Endometrial microvascular endothelial cells (primary cell): ENCODE results near the gene FAM181B. TPM values are rescaled to one million over a fixed set of nuclear protein-coding genes. Genes with fewer than 3 reads are reported as not detected.

Experiments used
- in situ Hi-C: cut with HindIII; loops from 2 replicates; pipeline ENCODE4 v1.10.0; 2017; ENCODE audit warnings: low sequenced_read_pairs, low pct_unique_long_range_greater_than_20kb; ENCODE audit errors: inconsistent ontology term
- total RNA-seq: library from RNA; depleted of rRNA; stranded (reverse); fragments of >200 nt; gene quantifications from one replicate; pipeline ENCODE4 v1.2.3, GENCODE V29; 2015; ENCODE audit errors: inconsistent ontology term

Gene FAM181B
- total RNA-seq, 1 donor from 2014 or later = not detected

DNA sequence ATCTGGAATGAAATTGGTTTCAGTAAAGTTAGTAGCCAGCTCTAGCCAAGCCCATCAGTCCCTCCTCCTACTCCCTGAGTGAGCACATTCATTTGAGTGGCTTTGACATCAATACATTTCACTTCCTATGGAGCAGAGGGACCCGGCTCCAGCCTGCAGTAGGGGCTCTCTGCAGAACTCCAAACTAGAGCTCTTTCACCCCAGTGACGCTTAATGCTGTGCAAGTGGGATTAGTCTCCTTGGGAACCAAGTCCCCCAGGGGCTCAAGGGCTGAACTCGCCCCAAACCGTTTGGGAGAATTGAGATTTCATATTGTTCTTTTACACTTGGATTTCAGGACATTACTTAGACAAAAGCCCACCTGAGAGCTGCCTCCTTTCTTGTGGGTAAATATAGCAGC is 4.4 kb upstream of the FAM181B start:
- in situ Hi-C loops = no loop called here

DNA sequence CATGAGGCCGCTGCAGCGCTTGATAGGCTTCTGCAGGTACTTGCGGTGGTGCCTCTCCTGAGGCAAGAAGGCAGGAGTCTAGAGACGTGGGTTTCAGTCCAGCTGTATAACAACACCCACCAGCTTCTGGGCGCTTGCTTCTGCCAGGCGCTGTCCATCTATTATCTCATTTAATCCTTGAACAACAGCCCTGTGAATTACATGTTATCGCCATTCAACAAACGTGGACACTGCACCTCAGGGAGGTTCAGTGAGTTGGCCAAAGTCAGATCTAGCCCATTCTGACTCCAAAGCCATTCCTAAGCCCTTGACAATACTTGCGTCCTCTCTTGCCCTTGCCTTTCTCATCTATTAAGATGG is 436 bp upstream of the FAM181B start:
- in situ Hi-C loops = no loop called here

DNA sequence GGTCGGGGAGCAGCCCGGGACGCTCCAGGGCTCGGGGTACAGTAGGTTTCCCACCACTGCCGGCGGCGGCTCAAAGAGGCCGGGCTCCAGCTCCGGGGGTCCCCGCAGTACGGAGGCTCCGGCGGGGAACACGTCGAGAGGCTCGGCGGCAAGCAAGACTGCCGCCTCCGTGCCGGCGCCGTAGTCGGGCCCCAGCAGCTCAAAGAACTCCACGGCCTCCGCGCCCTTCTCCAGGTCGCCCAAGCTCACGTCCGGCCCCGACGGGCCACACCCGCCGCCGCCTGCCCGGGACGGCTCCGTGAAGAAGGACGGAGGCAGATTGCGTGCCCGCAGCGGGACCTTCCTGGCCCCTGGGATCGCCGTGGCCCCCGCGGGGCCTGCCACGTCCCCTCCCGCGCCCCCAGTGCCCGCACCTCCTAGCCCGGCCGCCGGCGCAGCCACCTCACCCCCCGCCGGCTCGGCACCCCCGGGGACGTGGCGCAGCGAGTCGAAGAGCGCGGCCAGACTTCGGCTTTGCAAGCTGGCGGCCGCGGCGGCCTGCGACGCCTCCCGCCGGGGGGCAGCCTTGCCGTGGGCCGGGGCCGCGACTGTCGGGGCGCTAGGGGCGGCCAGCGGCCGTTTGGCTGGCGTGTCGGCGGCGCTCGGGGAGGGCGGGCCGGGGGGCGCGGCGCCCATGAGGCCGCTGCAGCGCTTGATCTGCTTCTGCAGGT is 775 bp downstream of the FAM181B start:
- in situ Hi-C loops = no loop called here

GRCh38 chr11:82732348-82732733 is 1.3 kb downstream of the FAM181B start:
- in situ Hi-C loops = no loop called here

DNA sequence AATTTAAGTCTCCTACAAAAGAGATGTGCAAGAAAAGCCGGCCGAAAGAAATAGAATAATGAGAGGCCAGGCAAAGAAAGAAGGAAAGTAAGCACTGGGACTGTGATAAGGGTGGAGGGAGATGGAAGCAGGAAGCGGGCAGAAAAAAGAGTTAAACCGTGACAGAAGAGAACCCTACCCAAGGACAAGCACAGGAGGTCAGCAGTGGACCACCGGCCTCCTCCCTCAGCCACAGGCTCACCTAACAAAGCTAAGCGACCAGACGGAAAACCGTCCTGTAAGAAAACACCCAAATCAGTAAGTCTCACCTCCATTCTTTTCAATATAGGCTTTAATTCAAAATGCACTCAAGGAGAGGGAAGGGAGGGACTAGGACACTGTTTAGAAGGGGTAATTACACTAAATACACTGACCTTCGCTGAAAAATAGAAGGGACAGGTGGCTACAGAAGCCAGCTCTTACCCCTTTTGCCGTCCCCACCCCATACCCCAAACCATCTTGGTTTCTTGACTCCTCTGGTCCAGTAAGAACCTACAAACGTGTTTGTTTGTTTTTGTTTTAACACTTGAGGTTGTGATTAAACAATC is 1.9 kb downstream of the FAM181B start:
- in situ Hi-C loops = no loop called here

DNA sequence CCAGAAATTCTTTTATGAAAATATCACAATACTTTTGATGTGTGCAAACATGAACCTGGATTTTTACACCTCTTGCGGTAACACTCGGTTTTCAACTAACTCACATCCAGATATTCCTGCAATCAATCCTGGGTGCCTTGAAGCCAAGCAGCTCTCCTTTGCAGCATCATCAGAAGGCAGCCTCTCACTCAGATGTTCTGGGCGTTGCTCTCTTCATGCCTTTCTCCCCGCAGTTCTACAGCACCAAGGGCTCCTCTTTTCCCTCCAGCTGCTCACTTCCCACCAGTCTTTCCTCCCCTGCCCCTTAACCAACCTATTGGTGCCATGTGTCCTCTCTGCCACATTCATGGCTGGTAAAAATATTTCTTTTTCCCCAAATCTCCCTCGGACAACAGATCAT is 2.9 kb downstream of the FAM181B start:
- in situ Hi-C loops = no loop called here

DNA sequence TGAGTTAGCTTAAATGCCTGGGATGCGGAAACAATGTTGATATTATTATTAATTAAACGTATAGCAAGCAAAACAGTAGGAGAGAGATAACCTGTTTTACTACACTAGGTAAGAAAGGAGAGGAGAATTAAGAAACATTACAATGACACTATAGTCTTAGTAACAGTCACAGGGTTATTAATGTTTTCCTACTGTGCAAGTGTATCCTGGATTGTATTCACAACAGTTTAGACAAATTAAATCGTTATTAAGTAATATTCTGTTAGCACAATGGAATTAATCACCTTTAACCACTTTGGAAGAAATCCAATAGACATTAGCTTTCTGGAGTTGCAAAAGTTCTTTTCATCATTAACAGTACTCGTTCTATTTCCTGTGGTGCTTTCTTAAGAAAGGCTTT is 3.4 kb downstream of the FAM181B start:
- in situ Hi-C loops = no loop called here

DNA sequence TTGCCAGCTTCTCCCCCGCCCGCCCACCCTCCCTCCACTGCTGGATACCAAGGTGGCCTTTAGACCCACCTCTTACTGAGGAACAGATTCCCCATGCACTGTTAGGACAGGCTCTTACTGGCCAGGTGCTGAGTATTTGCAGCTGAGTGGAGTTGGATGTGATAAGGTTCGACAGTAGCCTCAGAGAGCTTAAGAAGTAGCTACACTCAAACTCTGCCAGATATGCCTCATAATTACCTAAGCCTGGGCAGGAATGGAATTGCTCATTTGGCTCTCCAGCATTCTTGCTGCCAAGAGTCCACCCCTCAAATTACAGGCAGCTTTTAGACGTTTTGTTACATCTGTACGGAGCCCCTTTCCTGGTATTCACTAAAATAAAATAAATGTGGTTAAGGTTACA is 9.6 kb downstream of the FAM181B start:
- in situ Hi-C loops = no loop called here

GRCh38 chr11:82722231-82722630 is 11.4 kb downstream of the FAM181B start:
- in situ Hi-C loops = no loop called here

DNA sequence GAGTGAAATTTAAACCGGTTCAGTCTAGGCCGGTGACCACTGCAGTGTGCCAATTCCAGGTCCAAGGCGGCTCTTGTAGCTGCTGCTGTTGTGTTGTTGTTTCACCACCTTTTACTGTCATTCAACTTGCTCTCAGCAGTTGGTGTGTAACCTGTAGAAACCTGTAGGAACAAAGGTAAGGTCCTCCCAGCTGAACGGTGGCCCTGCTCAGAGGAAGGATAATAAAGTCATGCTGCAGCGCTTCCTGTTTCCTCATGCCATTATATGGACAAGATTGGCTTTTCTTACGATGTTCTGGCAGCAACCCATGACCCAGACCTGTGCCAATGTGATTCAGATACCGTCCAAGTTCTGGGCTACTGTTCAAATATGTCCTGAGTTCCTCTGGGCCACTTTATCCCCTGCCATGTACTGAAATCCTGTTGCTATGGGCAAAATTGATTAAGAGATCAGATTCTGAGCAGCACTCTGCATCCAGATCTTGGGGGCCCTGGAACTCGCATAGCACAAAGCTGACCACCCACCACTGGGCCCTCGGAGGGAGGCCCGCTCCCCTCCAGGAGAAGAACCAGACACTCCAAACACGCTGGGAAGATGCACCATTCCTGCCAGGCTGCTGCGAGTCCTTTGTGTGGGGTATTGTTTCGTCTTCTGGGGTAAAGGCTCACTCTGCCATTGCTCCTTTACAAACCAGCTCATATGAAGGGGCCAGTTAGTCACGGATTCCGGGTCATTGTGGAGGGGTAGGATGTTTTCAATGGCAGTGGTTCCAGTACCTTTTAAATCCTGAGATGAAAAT is 13.2 kb downstream of the FAM181B start:
- in situ Hi-C loops = no loop called here

DNA sequence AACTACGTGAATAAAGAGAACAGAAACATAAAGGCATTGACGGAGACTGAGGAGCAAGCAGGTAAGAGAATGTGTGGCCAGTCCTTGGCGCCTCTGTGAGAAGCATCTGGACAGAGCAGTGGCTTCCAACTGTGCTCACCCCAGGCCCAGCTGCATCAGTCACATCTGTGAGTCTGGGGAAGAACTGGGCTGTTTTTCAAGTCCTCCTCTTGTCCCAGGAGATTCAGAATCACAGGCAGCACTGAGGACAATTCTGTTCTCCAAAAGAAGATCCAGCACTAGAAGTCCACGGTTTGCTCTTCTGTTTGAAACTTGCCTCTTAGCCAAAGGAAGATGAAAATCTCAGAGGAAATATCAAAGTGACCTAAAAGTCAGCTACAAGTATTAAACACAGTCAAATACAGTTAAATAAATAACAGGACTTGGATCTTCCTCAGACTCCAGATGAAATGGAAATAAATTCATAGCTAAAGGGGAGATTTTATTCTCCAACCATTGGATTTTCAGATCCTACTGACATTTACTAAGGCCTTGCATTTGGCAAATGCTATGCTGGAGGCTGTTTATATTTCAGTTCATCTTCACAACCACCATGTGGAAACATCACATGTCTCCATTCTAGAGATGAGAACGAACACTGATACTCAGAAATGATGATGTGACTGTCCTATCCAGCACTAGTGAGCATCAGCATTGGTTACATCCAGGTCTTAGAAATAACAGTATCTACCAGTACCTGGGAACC is 14.1 kb downstream of the FAM181B start:
- in situ Hi-C loops = no loop called here

DNA sequence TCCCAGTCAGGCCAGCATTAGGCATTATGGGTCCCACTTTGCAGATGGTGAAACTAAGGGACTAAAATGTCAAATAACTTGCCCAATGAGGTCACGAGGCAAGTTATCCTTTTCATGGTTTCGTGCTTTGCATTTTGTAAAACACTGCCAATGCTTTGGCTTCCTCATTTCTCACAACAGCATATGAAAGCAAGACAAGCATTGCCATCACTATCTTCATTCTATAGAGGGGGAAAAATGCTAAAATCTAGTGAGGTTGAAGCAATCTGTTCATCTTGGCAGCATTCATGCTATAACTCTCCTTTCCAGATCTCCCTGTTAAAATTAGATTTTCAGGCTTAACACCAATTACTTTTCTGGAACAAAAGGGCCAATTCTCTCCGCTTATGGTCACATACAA is 14.8 kb downstream of the FAM181B start:
- in situ Hi-C loops = no loop called here

GRCh38 chr11:82718307-82718706 is 15.4 kb downstream of the FAM181B start:
- in situ Hi-C loops = no loop called here

GRCh38 chr11:82714346-82715174 is 19.1 kb downstream of the FAM181B start:
- in situ Hi-C loops = no loop called here

GRCh38 chr11:82711648-82712047 is 22.0 kb downstream of the FAM181B start:
- in situ Hi-C loops = no loop called here

GRCh38 chr11:82703796-82704195 is 29.9 kb downstream of the FAM181B start:
- in situ Hi-C loops = no loop called here

DNA sequence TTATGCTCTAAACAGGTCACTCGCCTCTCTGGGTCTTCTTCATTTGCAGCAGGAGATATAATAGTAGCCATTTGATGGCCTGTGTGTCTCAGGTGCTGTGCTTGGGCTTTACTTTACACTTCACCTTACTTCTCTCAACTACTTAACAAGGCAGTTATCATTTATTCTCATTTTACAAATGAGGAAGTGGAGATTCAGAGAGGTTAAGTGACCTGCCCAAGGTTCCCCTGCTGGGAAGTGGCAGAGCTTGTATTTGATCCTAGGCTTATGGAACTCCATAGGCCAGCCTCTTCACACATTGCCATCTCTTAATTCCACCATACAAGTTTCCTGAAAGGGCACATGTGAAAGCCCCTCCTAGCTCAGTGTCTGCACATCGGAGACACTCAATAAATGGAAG is 30.4 kb downstream of the FAM181B start:
- in situ Hi-C loops = no loop called here

DNA sequence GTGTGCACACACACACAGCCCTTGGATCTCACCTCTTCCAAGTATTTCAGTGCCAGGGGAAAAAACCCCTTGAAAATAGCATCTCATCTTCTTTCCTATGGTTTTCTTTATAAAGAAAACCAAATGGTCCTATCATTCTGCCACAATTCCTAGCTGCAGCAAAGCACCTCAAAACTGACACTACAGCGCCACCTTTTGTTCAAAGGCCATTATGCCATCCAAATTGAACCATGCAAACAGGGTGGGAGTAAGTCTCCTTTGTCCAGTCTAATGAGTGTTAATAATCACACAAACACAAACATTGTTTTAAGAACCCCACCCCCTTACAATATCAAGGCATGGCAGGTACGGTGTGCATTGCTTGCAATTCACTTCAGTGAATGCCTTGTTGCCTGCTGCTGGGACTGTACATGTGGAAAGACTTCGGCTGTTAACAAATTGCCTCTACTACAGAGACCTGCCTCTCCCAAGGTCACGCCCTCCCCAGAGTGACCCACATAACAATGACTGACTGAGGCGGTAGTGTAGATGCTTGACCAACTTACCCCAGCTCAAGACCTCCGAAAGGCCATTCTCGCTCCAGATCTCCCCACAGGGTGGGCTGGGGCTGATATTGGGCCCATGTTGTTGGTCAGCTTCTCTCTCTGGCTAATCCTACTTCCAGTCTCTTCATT is 31.7 kb downstream of the FAM181B start:
- in situ Hi-C loops = no loop called here
